ENCODE data around the gene DNAJC5.

DNAJC5 gene

DNA sequence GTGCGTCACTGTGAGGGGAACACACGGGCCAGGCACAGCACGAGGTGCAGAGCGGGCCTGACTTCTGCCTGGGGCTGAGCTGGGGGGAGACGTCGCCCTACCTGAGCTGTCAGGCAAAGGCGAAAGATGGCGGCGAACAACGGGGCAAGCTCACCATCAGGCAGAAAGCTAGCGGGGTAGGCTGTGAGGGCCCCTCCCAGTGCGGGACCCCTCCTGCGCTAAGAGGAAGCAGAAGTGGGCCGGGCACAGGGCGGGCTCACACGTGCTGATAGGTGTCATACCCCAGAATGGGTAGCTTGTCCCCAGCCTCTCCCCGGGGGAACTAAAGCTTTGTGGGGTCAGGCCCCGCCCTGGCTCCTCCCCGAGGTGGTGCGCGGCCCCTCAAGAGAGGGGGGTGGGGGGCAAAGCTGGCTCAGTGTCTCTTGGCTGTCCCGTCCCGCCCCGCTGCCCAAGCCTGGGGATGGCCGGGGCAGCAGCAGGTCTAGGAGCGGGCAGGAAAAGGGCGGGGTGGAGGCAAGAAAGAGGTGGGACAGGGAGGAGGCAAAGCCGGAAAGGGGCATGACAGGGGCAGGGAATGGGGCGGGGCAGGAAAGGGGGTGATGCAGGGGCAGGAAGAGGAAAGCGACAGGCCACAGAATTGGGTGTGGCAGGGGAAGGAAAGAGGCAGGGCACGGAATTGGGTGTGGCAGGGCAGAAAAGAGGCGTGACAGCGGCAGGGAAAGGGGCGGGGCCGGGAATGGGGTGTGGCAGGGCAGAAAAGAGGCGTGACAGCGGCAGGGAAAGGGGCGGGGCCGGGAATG lies 46.6 kb downstream of the DNAJC5 start:
- no peak for DNase-seq (ENCODE audit: low spot score)

DNA sequence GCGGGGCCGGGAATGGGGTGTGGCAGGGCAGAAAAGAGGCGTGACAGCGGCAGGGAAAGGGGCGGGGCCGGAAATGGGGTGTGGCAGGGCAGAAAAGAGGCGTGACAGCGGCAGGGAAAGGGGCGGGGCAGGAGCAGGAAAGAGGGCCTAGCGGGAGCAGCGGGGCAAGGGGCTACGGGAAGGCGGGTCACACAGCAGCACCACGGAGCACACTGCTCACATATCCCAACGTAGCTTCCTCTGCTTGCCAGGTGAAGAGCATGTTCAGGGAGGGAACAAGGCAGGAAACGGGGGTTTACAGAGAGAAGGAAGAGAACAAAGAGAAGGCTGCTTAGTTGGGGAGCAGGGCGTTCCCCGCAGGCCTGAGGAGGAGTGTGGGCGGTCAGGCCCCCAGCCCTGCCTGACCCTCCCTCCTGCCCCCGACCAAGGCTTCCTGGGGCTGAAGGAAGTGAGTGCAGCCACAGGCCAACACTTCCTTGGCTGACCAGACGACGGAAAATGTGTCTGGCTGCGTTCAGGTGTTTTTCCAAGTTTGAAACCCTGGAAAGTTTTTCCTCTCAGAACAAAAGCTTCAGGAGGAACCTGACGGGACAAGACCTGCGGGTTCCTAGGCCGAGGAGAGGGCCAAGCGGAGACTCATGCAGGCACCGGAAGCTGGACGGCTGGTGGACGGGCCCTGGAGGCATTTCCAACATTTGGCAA lies 47.5 kb downstream of the DNAJC5 start:
- DNase-seq (ENCODE audit: low spot score) = no peak

DNA sequence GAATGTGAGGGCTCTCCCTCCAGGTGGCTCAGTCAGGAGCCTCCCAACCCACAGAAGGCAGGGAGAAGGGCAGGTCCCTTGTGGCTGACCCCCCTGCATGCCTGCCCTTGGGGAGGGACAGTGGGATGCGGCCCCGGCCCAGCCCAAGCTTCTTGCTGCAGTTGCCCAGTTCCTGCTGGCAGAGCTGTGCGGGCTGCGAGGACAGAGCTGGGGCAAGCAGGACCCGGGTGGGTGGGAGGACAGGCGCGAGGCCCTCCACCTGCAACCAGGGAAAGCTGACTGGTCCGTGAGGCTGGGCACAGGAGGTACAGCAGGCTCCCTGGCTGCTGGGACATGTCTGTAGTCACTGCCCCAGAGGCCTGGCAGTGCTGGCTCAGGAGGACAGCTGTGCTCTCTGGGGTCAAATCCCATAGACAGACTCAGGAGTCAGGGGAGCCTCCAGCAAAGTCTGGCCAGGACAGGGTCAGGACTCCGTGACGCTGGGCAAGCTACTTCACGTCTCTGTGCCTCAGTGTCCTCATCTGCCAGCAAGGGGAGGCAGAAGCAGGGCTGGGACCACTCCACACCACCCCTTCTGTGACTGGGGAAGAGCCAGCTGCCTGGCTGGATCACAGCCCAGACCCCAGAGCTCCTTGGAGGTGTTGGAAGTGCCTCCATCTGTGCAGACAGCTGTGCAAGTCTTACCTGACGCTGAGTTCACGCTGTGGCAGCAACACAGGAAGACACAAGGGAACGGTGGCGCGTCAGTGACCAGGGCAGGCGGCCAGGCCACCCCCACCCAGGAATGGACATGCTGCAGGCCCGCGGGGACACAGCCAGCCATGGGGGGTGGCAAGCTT lies 48.3 kb downstream of the DNAJC5 start:
- DNase-seq (ENCODE audit: low spot score) = no peak

DNA sequence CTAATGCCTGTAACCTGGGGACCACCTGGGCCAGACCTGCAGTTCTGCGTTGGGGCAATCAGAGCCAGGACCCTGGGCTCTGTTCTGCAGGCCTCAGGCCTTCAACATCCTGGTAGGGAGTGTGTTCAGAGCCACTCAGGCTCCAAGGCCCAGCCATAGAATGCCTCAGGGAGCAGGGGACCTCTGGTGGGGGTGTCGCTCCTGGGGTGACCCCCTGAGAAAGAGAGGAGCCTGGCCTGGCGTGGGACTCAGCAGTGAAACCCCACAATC lies 48.8 kb downstream of the DNAJC5 start:
- no peak for DNase-seq (ENCODE audit: low spot score)

DNA sequence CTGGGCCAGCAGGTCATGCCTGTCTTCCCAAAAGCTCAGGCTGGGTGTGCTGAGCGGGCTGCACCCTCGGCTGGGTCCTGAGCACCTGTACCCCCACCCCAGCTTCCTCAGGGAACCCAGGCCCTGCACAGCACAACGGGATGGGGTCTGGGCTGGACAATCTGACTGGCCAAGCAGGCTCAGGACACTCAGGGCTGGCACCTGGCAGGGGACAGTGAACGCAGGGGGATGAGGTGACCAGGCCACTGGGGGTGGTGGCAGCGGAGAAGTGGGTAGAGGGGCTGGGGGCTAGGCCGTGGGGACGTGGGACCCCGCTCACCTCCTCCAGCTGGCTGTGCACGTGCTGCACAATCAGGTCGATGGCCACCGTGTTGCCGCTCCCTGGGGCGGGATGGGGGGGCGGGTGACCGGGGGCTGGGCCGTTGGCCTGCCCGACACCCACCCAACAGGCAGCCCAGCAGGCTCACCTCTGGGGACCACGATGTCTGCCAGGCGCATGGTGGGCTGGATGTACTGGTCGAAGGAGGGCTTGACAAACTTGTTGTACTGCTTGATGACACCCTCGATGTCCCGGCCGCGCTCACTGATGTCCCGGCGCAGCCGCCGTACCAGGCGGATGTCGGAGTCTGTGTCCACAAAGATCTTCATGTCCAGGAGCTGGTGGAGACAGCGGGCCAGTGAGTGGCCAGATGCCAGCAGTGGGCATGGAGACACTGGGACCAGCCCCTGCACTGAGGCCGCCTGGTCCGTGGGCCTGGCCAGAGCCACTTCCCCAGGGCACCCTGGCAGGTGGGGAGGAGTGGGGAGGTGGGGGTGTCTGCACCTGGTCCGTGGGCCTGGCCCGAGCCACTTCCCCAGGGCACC lies 49.4 kb downstream of the DNAJC5 start:
- no peak for DNase-seq (ENCODE audit: low spot score)

DNA sequence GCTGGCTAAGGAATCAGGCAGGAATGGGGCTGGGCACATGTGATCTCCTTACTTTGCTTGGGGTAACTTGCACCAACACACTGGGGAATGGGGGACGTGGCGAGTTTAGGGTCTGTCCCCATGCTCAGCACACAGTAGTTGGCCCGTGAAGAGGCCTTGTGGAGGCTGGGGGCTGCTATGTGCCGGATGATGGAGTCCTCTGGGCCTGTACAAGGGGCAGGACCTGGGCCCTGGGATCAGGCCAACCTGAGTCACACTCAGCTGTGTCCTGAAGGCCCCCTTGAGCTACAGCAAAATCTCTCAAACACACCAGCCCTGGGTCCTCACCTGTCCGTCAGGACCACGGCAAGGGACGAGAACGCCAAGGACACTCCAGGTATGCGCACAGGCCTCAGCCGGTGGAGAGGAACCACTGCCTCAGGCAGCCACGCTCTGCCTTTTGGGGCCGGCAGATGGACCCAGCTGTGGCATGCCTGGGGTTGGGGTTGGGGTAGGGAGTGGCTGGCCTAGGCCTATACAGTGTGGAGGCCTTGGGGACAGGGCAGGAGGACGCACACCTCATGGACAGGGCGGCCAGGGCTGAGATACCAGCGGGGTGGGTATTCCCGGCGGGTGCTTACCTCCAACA lies 50.2 kb downstream of the DNAJC5 start:
- DNase-seq (ENCODE audit: low spot score) = no peak

DNA sequence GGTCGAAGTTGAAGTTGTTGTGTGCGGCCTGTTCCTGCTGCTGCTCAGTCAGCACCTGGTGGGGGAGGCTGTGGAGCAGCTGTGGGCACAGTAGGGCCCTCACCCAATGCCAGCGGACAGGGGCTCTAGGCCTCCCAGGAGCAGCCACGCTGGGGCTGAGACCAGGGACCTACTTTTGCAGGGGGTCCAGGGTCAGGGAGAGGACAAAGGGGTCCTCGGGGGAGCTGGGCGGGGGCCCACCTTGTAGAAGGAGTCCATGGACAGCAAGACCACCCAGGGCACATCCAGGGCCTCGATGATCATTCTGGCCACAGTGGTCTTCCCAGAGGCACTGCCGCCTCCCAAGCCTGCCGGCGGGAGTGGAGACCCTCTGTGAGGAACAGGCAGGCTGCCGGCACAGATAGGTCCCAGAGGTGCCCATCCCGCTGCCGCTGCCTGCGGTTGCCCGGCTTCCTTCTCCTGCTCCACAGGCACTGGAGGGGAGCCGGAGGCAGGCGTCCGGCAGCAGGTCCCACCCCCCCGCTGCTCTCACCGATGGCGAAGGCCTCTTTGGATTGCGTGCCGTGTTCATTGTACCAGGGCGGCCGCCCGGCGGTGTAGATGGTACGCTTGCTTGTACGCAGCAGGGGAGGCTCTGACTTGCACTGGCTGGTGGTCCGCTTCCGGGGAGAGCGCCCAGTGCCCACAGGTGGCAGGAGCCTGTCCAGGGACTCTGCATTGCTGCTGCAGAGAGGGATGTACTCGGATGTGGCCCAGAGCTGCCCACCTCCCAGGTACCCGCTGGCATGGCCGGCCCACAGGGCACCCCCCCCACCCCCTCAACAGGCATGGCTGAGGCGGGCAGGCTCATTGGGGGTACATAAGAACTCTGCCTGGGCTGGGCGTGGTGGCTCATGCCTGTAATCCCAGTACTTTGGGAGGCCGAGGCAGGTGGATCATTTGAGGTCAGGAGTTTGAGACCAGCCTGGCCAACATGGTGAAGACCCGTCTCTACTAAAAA lies 51.3 kb downstream of the DNAJC5 start:
- DNase-seq (ENCODE audit: low spot score) = no peak

DNA sequence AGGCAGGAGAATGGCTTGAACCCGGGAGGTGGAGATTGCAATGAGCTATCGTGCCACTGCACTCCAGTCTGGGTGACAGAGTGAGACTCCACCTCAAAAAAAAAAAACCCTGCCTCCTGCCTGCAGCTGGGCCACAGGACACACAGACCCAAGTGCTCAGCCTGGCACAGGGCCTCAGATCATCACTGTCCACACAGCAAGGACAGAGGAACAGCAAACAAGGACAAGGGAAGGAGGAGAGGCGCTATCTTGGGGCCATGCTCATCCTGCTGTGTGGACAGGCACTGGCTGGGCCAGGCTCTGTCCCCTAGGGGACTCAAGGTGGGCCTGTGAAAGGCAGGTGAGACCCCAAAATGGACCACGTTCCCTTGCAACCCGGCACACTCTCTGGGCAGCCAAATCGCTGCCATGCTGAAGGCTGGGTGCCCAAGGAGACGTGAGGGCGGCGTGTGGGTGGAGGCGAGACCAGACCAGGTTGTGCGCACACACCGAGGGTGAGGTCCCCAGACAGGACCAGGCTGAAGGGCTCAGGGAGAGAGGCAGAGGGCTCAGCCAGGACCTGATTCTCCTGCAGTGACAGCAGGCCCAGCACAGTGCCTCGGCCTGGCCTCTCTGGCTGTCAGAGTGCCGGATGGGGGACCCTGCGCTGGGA lies 52.2 kb downstream of the DNAJC5 start:
- no peak for DNase-seq (ENCODE audit: low spot score)

DNA sequence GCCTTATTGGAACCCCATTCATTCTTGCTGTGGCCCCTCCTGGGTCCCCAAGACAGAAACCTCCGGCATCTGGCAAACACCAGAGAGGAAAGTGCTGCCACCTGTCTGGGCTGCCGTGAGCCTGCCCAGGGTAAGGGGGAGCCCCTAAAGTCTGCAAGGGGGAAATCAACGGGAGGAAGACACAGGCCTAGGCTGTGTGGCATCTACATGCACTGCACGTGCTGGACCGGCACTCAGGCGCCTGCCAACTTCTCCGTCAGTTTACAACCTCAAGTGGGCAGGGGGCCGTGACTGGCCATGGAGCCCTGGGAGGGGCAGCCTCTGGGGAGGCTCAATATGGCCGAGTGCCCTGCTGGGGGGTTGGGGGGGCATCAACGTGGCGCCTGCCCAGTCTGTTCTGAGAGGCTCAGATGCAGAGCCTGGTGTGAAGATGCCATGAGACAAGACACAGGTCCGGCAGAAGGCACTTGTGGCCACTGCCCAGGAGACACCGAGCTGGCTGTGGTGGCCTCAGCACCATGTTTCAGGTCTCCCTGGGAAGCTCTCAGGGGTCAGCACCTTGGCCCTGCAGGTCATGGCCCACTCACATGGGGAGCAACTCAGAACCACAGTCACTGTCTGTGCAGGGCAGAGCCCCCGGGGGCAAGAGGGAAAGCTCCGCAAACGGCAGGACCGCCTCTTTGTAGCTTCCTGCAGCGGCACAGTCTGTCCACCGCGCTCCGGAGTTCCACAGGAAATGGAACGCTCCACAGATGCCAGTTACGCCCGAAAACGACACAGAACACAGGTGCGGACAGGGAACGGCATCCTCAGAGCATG lies 52.9 kb downstream of the DNAJC5 start:
- no peak for DNase-seq (ENCODE audit: low spot score)

DNA sequence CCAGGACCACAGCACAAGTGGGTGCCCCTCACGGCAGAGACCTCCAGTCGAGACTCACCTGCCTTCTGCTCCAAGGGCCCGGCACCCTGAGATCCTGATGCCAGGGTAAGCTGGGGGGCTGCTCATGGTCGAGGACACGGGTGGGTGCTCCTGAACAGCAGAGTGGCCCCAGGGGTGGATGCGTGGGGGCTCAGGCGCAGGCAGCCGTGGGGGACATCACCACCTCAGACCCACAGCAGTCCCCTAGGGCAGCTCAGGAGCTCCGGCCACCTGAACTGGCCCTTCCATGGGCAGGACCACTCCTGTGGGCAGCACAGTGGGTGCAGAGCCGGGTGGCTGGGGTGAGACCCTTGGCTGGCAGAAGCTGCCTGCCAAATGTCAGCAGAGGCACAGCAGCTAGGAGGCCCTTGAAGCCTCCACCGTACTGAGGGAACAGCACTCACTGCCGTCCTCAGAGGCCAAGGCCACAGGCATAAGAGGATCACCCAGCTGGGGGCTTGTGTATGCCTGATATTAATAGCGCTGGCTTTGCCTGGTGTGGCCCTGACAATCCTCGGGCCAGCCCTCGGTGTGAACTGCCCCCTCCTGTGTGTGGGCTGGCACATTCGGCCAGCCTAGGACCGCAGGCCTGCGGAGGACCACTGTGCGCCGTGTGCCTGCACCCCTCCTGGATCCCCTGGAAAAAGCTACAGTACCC lies 55.9 kb downstream of the DNAJC5 start:
- DNase-seq (ENCODE audit: low spot score) = no peak

DNA sequence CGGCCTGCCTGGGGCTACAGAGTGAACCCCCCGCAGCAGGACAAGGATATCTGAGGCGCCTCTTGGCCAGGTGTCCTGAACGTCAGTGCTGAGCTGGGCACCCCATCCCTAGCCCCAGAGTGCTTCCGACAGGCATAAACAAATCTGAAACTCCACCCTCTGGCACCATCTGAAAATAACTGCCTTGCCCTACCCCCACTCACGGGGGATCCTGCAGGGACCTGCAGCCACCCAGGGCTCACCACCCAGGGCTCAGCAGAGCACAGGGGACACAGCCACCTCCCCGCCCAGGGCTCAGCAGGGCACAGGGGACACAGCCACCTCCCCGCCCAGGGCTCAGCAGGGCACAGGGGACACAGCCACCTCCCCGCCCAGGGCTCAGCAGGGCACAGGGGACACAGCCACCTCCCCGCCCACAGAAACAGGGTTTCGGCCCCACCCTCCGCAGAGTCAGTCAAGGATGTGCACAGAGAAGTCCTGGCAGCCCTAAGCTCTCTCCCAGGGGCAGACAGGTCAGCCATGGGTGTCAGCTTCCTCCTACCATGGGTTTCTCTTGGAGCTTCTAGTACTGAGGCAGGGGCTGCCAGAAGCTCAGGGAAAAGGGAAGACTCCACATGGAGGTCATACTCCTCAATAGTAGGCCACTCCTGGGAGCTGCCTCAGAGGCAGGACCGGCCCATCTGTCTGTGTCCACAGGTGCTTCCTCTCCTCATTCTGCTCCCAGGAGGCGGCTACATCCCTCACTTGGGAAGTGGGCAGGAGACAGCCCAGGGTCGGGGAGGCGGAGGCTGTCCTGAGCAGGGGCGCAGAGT lies 56.7 kb downstream of the DNAJC5 start:
- no peak for DNase-seq (ENCODE audit: low spot score)

DNA sequence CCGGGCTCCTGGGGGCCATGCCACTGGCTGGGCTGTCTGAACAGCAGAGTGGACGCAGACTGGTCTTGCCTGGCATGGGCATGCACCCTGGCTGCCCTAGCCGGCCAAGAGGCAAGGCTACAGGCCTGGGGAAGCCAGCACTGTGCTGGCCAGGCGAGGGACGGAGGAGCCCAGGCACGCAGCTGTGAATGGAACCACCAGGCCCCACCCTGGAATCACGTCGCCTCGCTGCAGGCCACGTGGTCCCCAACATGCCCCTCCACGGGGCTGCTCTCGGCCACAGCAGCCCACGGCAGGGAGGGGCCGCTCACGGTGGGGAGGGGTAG lies 57.2 kb downstream of the DNAJC5 start:
- DNase-seq (ENCODE audit: low spot score) = no peak

DNA sequence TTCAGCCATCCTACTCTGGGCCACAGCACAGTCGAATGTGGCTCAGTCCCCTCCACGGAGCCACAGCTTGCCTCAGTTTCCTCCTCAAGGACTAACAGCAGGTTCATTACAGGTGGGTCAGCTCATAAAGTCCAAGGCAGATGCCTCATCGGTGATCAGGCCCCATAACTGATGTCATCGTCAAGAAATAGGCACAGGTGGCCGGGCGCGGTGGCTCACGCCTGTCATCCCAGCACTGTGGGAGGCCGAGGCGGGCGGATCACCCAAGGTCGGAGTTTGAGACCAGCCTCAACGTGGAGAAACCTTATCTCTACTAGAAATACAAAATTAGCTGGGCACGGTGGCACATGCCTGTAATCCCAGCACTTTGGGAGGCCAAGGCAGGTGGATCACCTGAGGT lies 57.8 kb downstream of the DNAJC5 start:
- DNase-seq (ENCODE audit: low spot score) = no peak

DNA sequence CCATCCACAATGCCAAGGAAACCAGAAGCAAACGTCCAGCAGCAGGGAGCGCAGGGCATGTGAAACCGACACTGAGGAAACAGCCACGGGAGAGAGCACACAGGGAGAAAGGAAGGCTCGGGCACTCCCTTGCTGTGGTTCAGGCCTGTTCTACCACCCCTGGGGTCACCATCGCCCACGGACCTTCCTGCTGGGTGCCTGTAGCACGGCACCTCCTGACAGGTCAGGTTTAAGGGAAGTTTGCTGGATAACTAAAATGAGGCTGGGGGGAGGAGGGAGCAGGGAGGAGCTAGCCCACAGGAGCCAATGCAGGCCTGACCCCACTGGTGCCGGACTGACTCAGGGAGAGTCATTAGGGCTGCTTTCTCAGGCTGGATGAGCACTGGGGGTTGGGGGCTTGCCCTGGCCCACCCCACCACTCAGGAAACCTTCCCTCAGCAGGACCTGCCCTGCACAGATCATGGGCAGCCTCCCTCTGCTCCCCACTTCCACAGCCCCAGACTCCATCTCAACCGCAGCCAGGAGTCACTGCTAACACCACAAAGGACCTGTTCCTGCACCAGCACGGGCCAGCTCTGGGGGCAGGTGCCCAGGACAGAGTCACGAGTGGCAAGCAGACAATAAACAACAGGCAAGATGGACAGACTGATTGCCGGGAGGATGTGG lies 59.0 kb downstream of the DNAJC5 start:
- no peak for DNase-seq (ENCODE audit: low spot score)

DNA sequence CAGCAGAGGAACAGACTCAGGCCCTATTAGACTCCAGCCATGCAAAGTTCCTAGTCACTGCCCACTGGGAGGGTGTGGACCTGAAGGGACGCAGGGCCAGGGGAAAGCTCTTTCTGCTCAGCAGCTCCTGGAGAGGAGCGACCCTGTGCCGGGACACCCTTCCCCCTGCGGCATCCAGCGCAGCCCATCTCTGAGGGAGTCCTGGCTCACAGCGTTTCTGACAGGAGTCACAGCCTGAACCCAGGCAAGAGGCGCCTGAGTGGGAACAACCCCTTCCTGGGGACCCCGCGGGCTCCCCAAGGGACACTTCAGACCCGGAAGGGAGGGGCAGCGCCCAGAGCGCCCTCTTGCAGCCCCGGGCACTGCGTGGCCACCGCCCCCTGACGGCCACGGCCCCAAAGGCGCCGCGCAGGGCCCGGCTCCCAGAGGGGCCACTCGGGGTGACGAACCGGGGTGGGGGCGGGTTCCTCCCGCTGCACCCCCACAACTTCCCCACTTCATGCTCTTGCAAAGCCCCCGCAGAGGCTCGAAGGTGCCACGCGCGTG lies 60.4 kb downstream of the DNAJC5 start:
- DNase-seq (ENCODE audit: low spot score) = peak; percentile 75

DNA sequence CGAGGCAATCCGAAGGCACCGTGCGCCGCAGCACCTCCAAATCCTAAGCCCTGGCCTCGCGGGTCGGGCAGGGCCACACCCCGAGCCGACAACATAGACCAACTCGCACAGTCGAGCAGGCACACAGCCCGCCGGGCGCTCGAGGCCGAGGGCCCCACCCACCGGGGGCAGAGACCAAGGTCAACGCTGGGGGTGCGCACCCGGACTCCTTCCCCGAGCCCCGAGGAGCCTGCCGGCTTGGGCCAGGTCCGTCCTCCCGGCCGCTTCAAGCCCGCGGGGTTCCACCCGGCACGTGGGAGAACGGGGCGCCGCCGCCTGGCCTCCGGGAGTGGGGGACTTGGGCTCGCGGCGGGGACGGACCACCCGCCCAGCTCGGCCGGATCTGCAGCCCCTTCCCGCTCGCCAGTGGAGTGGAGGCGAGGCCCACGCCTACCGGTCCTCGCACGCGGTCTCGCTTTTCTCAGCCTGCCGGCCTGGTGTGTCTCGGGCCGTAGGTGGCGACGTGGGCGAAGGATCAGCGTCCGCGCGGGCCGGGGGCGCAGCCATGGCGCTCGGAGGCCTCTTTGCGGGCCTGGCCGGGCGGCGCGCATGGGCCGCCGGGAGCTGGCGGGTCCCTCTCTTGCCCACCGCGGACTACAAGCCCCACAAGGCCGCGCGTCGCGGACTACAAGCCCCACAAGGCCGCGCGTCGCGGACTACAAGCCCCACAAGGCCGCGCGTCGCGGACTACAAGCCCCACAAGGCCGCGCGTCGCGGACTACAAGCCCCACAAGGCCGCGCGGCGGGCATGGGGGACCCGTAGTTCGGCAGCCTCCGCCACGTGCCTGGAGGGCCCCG lies 61.1 kb downstream of the DNAJC5 start, which contains the start of gene UCKL1:
Gene UCKL1 (minus strand): TSS at position 590 of the 837 bp plus-strand sequence. CDS start 44 bp downstream, at position 546.
- DNase-seq (ENCODE audit: low spot score) = peak; percentile 97

All from HuH-7 (cell line).